Upper lobe of left lung (tissue), 6 donors: ENCODE measurements around the gene GALNT2. TPM values are rescaled to one million over a fixed set of nuclear protein-coding genes. Genes with fewer than 3 reads are reported as not detected.

Experiments used
- ATAC-seq, 2 donors: fragments of 200-7000 bp; cut with Tn5 transposase; one replicate each; pipeline ENCODE4 v1.9.1; 2022; ENCODE audit warnings: mild to moderate bottlenecking in 2 of 2, moderate library complexity in 2 of 2; ENCODE audit not compliant: low FRiP score in 2 of 2
- DNase-seq, 2 donors: peaks; one replicate each; pipeline ENCODE4 v3.0.0-alpha.2; 2019 to 2020
- H3K27ac ChIP-seq, 4 donors: fragments of 200-600 bp; sonication (generic); one replicate each; pipeline ENCODE4 v1.5.1; 2016 to 2019
- H3K27me3 ChIP-seq, 4 donors: fragments of 200-600 bp; sonication (generic); one replicate each; pipeline ENCODE4 v1.5.1; 2017 to 2019
- H3K36me3 ChIP-seq, 4 donors: fragments of 200-600 bp; sonication (generic); one replicate each; pipeline ENCODE4 v1.5.1; 2016 to 2019
- H3K4me1 ChIP-seq, 4 donors: fragments of 200-600 bp; sonication (generic); one replicate each; pipeline ENCODE4 v1.5.1; 2018 to 2019
- H3K4me3 ChIP-seq, 4 donors: fragments of 200-600 bp; sonication (generic); one replicate each; pipeline ENCODE4 v1.5.1; 2017 to 2019; ENCODE audit warnings: mild to moderate bottlenecking in 2 of 4, moderate library complexity in 1 of 4
- H3K9me3 ChIP-seq, 4 donors: fragments of 200-600 bp; sonication (generic); one replicate each; pipeline ENCODE4 v1.5.1; 2018 to 2019
- EP300 ChIP-seq, 4 donors: sonication (generic); formaldehyde crosslinking; IDR thresholded peaks; one replicate each; pipeline ENCODE4 v1.5.1; 2017; ENCODE audit warnings: antibody characterized with exemption in 4 of 4, control low read depth in 2 of 4
- POLR2A ChIP-seq, 4 donors: fragments of 450-650 bp; IDR thresholded peaks; one replicate each; pipeline ENCODE4 v1.5.1; 2016 to 2017; ENCODE audit warnings: antibody characterized with exemption in 4 of 4, mild to moderate bottlenecking in 2 of 4
- POLR2AphosphoS5 ChIP-seq, 2 donors: sonication (generic); formaldehyde crosslinking; IDR thresholded peaks; one replicate each; pipeline ENCODE4 v1.5.1; 2017; ENCODE audit warnings: antibody characterized with exemption in 2 of 2
- WGBS, 2 donors: methylation state at CpG; one replicate each; pipeline ENCODE4 v1.1.5; 2017 to 2018; 5-methylcytosine and 5-hydroxymethylcytosine counted together
- total RNA-seq, 6 donors: library from RNA; depleted of rRNA in 4 of 6; stranded (reverse); fragments of >200 nt in 4 of 6; gene quantifications; one replicate each; pipeline versions ENCODE4 v1.1.0 to v1.2.1, GENCODE V29; 2016 to 2021
- TF ChIP-seq, protein P1 (sequence below), 6 experiments: fragments of 450-650 bp in 4 of 6; fragments of 200-600 bp in 2 of 6; sonication (generic) in 2 of 6; IDR thresholded peaks; one replicate each; pipeline ENCODE4 v1.5.1; 2016 to 2019; ENCODE audit warnings: antibody characterized with exemption in 6 of 6
- donor health status: DM: no; HTN: no; CAD: no; lungs with moderate emphysema.
- donor health status: DM: no; HTN: yes; CAD: no; lungs with severe emphysema.

The GALNT2 gene
- total RNA-seq, 6 donors from 2014 or later, result 51.3 to 62.3 (median 56.2) TPM

DNA sequence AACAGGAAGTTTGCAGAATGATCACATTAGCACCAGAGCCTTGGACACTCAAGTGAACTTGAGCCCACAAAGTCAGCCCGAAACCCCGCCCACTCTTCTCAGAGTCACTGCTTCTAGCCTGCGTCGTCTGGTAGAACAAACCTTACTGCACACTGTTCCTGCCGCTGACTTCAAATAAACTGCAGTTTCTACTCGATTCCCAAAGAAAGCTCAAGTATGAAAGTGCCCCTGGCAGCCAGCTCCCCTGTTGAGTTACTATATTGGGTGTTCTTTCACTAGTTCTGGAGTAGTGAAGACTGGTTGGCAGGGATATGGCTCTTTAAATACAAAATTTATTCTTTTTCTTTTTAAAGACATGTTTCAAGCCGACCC, 164.7 kb downstream of the GALNT2 start:
- peak overlapping the region in 1 of 4 donors; percentile 29 for H3K4me3 ChIP-seq
- peak; percentile 90 to 94 for ATAC-seq
- peaks cover 0 to 11% (median 1%) of the 10 kb centered on the region in 4 donors for H3K36me3 ChIP-seq
- peak in 1 of 2 donors; percentile 92 for DNase-seq
- peak overlapping the region; percentile 42 to 80 (median 75) for H3K27ac ChIP-seq
- 53 to 66% methylated on average over 7 of the region's 7 CpGs for WGBS, 2 donors
- no peaks in the 10 kb centered on the region for H3K27me3 ChIP-seq
- TF ChIP-seq, protein P1, sequence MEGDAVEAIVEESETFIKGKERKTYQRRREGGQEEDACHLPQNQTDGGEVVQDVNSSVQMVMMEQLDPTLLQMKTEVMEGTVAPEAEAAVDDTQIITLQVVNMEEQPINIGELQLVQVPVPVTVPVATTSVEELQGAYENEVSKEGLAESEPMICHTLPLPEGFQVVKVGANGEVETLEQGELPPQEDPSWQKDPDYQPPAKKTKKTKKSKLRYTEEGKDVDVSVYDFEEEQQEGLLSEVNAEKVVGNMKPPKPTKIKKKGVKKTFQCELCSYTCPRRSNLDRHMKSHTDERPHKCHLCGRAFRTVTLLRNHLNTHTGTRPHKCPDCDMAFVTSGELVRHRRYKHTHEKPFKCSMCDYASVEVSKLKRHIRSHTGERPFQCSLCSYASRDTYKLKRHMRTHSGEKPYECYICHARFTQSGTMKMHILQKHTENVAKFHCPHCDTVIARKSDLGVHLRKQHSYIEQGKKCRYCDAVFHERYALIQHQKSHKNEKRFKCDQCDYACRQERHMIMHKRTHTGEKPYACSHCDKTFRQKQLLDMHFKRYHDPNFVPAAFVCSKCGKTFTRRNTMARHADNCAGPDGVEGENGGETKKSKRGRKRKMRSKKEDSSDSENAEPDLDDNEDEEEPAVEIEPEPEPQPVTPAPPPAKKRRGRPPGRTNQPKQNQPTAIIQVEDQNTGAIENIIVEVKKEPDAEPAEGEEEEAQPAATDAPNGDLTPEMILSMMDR (IDR thresholded peaks at IDR 0.05), result no peak
- no peak for TF ChIP-seq EP300 (IDR thresholded peaks at IDR 0.05)
- peak in 3 of 4 donors; percentile 20 to 74 (median 46) for TF ChIP-seq POLR2A (IDR thresholded peaks at IDR 0.05)
- TF ChIP-seq POLR2AphosphoS5 (IDR thresholded peaks at IDR 0.05), result peak in 1 of 2 donors; percentile 11
- H3K9me3 ChIP-seq, result no peaks in the 10 kb centered on the region
- peaks cover 14 to 30% (median 17%) of the 10 kb centered on the region in 4 donors for H3K4me1 ChIP-seq

DNA sequence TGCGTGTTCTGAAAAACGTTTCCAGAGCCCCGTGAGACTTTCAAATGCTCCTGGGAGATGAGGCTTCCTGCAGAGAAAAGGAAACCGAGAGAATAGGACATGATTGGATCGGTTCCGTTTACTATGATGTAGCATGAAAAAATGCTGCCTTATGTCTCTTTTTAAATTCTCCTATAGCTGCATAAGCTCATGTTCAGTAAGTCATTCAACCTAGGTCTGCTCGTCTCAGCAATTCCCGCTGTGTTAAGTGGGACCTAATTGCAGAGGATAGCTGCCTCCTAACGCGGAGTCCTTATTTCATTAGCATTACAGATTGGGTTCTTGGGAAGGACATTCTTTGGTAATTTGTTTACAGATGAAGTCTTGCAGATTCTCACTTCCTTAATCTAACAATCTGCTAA, 165.3 kb downstream of the GALNT2 start:
- DNase-seq (no peak), ATAC-seq (peak in 1 of 2 donors; percentile 38)
- Histone ChIP-seq H3K4me3 (peak overlapping the region in 3 of 4 donors; percentile 3 to 29 (median 15)), H3K9me3 (no peaks in the 10 kb centered on the region), H3K27me3 (no peaks in the 10 kb centered on the region), H3K4me1 (peaks cover 14 to 30% (median 17%) of the 10 kb centered on the region in 4 donors), H3K36me3 (peaks cover 0 to 17% (median 3%) of the 10 kb centered on the region in 4 donors), H3K27ac (peak overlapping the region; percentile 42 to 80 (median 75))
- TF ChIP-seq POLR2AphosphoS5 (IDR thresholded peaks at IDR 0.05) (no peak), EP300 (IDR thresholded peaks at IDR 0.05) (no peak), POLR2A (IDR thresholded peaks at IDR 0.05) (no peak)
- TF ChIP-seq, protein P1 (IDR thresholded peaks at IDR 0.05), result no peak
- WGBS, 2 donors, result 61 to 70% methylated on average over 10 of the region's 10 CpGs

DNA sequence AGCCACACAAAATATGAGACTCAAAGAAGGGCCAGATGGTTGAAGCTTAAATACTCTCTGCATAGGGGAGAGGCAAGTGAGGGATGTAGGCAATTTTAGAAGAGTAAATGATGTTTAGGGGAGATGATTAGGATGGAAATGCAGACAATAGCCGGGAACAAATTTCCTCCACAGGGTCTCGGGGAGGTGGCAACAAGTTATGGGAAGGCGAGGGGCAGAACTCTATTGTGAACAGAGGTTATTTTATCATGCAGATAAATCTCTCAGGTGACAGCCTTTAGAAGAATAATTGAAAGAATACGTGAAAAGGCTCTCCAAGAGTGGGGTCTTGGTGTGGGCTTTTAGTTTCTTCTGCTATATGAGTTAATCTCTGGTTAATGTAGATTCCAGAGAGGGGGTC, 166.7 kb downstream of the GALNT2 start:
- ATAC-seq (no peak), DNase-seq (no peak)
- TF ChIP-seq POLR2A (IDR thresholded peaks at IDR 0.05) (no peak), EP300 (IDR thresholded peaks at IDR 0.05) (no peak), POLR2AphosphoS5 (IDR thresholded peaks at IDR 0.05) (no peak)
- TF ChIP-seq, protein P1 (IDR thresholded peaks at IDR 0.05), result no peak
- no peaks in the 10 kb centered on the region for H3K27me3 ChIP-seq
- no peaks in the 10 kb centered on the region for H3K9me3 ChIP-seq
- 95 to 98% methylated on average over 4 of the region's 4 CpGs for WGBS, 2 donors
- H3K4me1 ChIP-seq, result peaks cover 14 to 30% (median 17%) of the 10 kb centered on the region in 4 donors
- H3K36me3 ChIP-seq, result peaks cover 0 to 27% (median 3%) of the 10 kb centered on the region in 4 donors
- no peak overlapping the region for H3K27ac ChIP-seq
- H3K4me3 ChIP-seq, result no peak overlapping the region

DNA sequence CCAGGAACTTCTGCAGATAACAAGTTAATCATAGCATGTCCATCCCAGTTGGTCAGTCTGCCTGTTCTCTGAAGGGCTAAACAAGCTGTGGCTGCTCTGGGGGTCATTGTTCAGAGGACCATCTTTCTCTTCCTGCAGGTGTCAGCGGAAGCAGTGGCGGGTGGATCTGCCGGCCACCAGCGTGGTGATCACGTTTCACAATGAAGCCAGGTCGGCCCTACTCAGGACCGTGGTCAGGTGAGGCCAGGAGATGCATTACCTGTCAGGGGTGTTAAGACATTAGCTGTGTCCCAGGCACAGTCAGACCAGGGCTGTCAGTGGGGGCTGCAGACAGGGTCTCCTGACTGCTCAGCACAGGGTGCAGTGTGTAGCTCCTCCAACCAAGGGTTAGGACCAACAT, 168.8 kb downstream of the GALNT2 start:
- Histone ChIP-seq H3K4me1 (peaks cover 2 to 18% (median 7%) of the 10 kb centered on the region in 4 donors), H3K27me3 (no peaks in the 10 kb centered on the region), H3K36me3 (peaks cover 0 to 31% (median 3%) of the 10 kb centered on the region in 4 donors), H3K9me3 (no peaks in the 10 kb centered on the region), H3K4me3 (no peak overlapping the region), H3K27ac (no peak overlapping the region)
- no peak for TF ChIP-seq POLR2A (IDR thresholded peaks at IDR 0.05)
- no peak for TF ChIP-seq POLR2AphosphoS5 (IDR thresholded peaks at IDR 0.05)
- ATAC-seq (no peak), DNase-seq (no peak)
- WGBS, 2 donors, result 94 to 98% methylated on average over 6 to 7 of the region's 7 CpGs

- H3K27ac ChIP-seq, result no peak overlapping the region
- 94 to 97% methylated on average over 11 of the region's 11 CpGs for WGBS, 2 donors
- H3K36me3 ChIP-seq, result peaks cover 0 to 31% (median 3%) of the 10 kb centered on the region in 4 donors
- no peak overlapping the region for H3K4me3 ChIP-seq
- peaks cover 0 to 12% (median 1%) of the 10 kb centered on the region in 4 donors for H3K4me1 ChIP-seq
- no peaks in the 10 kb centered on the region for H3K27me3 ChIP-seq
- ATAC-seq, result no peak
- no peak for TF ChIP-seq POLR2A (IDR thresholded peaks at IDR 0.05)
- TF ChIP-seq EP300 (IDR thresholded peaks at IDR 0.05), result no peak
- TF ChIP-seq, protein P1 (IDR thresholded peaks at IDR 0.05), result no peak
- no peak for TF ChIP-seq POLR2AphosphoS5 (IDR thresholded peaks at IDR 0.05)
- DNase-seq, result no peak
- no peaks in the 10 kb centered on the region for H3K9me3 ChIP-seq
Measured at GRCh38 chr1:230236301-230237008, 169.4 kb downstream of the GALNT2 start.
